ENCODE results near the gene COL18A1.
A peak's percentile ranks its signal among the peaks of the same experiment; 100 is the strongest.

- TF ChIP-seq CTCF (IDR thresholded peaks at IDR 0.05; ENCODE audit: borderline replicate concordance, extremely low read depth, low read length, poor library complexity, severe bottlenecking) (peak; percentile 30), EZH2 (IDR thresholded peaks at IDR 0.05; ENCODE audit: borderline replicate concordance, low read depth, low read length, severe bottlenecking) (no peak)
These were observed 38.7 kb downstream of the COL18A1 start for GRCh38 chr21:45443595-45444181.
